ENCODE results near the gene KCNMB2. TPM values are rescaled to one million over a fixed set of nuclear protein-coding genes. Genes with fewer than 3 reads are reported as not detected.

Gene KCNMB2
- polyA plus RNA-seq, 3 donors = not detected

DNA sequence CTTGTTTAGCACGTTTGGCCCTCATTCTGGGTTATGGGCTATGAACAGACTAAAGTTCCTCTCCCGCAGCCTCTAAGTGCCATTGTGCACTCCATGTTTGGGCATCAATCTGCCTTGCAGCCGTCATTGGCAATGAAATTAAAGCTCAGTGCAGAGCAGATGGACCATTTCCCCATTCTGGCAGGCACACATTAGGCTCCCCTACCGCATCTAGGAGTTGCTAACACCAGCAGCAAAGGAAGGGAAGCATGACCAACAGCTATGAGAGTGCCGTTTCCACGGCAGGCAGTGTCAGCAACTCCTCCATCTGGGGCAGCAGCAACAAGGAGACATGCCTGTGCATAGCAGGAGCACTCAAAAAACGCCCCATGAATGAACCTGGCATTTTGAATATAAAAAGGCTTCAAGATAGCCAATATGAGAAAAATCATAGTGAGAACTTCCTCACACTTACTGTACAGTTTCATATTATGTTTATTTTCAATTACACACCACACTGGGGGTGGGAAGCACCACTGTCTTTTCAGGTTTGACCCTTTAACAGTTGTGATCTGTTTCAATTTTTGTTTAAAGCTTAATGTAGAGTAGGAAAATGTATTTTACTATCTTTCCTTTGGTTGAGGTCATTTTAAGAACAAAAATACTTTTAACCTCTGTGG, 218.7 kb downstream of the KCNMB2 start:
- no peaks in the 10 kb centered on the region for H3K79me2 ChIP-seq (ENCODE audit: insufficient read depth, low read length)
- no peaks in the 10 kb centered on the region for H3K4me1 Mint-ChIP-seq
- H3K27ac ChIP-seq (ENCODE audit: low read depth in 1 of 2, low read length in 2 of 2) = no peak overlapping the region
- H3K4me1 ChIP-seq (ENCODE audit: control insufficient read depth in 1 of 2, insufficient read depth in 2 of 2, low read length in 2 of 2) = no peaks in the 10 kb centered on the region
- H3K4me3 ChIP-seq (replicated peaks in 1 of 3; ENCODE audit: low read depth in 2 of 3, low read length in 3 of 3) = no peak overlapping the region
- H3K4me2 ChIP-seq (replicated peaks; ENCODE audit: extremely low read depth, low read length, poor library complexity, severe bottlenecking) = no peak overlapping the region
- peaks cover 0 to 3% of the 10 kb centered on the region in 2 donors for H3K9me3 ChIP-seq (replicated peaks in 1 of 2; ENCODE audit: control insufficient read depth in 1 of 2, insufficient read depth in 1 of 2, low read length in 2 of 2)
- intact Hi-C loops (cut with micrococcal nuclease) = no loop called here
- H3K4me3 Mint-ChIP-seq = no peak overlapping the region
- no peaks in the 10 kb centered on the region for H4K20me1 ChIP-seq (ENCODE audit: insufficient read depth, low read length)
- H3K36me3 Mint-ChIP-seq = no peaks in the 10 kb centered on the region
- no peaks in the 10 kb centered on the region for H3K36me3 ChIP-seq (replicated peaks in 1 of 2; ENCODE audit: control insufficient read depth in 1 of 2, insufficient read depth in 2 of 2, low read length in 2 of 2)
- TF ChIP-seq, protein P1, sequence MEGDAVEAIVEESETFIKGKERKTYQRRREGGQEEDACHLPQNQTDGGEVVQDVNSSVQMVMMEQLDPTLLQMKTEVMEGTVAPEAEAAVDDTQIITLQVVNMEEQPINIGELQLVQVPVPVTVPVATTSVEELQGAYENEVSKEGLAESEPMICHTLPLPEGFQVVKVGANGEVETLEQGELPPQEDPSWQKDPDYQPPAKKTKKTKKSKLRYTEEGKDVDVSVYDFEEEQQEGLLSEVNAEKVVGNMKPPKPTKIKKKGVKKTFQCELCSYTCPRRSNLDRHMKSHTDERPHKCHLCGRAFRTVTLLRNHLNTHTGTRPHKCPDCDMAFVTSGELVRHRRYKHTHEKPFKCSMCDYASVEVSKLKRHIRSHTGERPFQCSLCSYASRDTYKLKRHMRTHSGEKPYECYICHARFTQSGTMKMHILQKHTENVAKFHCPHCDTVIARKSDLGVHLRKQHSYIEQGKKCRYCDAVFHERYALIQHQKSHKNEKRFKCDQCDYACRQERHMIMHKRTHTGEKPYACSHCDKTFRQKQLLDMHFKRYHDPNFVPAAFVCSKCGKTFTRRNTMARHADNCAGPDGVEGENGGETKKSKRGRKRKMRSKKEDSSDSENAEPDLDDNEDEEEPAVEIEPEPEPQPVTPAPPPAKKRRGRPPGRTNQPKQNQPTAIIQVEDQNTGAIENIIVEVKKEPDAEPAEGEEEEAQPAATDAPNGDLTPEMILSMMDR (IDR thresholded peaks at IDR 0.05) = no peak
- H2AFZ ChIP-seq (ENCODE audit: insufficient read depth, low read depth, low read length, poor library complexity, severe bottlenecking) = no peak overlapping the region
- WGBS (ENCODE audit: insufficient coverage) = 75% methylated on average over 6 of the region's 7 CpGs
- no peak overlapping the region for H3K9ac ChIP-seq (ENCODE audit: insufficient read depth, low read length, poor library complexity, severe bottlenecking)
- H3K27me3 Mint-ChIP-seq (ENCODE audit: low read depth in 3 of 3) = no peaks in the 10 kb centered on the region
- no peak overlapping the region for H3K27ac Mint-ChIP-seq
- no peaks in the 10 kb centered on the region for H3K27me3 ChIP-seq (ENCODE audit: control insufficient read depth in 2 of 2, insufficient read depth in 2 of 2, low read length in 2 of 2)
- DNase-seq = no peak
- peaks cover 0 to 5% (median 2%) of the 10 kb centered on the region in 7 donors for H3K9me3 Mint-ChIP-seq

- H3K4me3 ChIP-seq (replicated peaks in 1 of 3; ENCODE audit: low read depth in 2 of 3, low read length in 3 of 3) = no peak overlapping the region
Measured at GRCh38 chr3:178761024-178761423, 224.8 kb downstream of the KCNMB2 start.

More at GRCh38 chr3:178761024-178761423, 224.8 kb downstream of the KCNMB2 start:
- no peaks in the 10 kb centered on the region for H3K9me3 ChIP-seq (replicated peaks in 1 of 2; ENCODE audit: control insufficient read depth in 1 of 2, insufficient read depth in 1 of 2, low read length in 2 of 2)
- H3K9me3 Mint-ChIP-seq = peaks cover 0 to 5% (median 1%) of the 10 kb centered on the region in 7 donors
- no peak overlapping the region for H3K4me3 Mint-ChIP-seq
- H3K27ac ChIP-seq (ENCODE audit: low read depth in 1 of 2, low read length in 2 of 2) = no peak overlapping the region
- DNase-seq = no peak
- H3K27me3 Mint-ChIP-seq (ENCODE audit: low read depth in 3 of 3) = peaks cover 0 to 4% (median 0%) of the 10 kb centered on the region in 3 donors
- H4K20me1 ChIP-seq (ENCODE audit: insufficient read depth, low read length) = no peaks in the 10 kb centered on the region
- H3K9ac ChIP-seq (ENCODE audit: insufficient read depth, low read length, poor library complexity, severe bottlenecking) = no peak overlapping the region
- H2AFZ ChIP-seq (ENCODE audit: insufficient read depth, low read depth, low read length, poor library complexity, severe bottlenecking) = no peak overlapping the region
- no peak overlapping the region for H3K27ac Mint-ChIP-seq
- WGBS (ENCODE audit: insufficient coverage) = 93% methylated on average over 2 of the region's 4 CpGs
- no peaks in the 10 kb centered on the region for H3K79me2 ChIP-seq (ENCODE audit: insufficient read depth, low read length)
- no peaks in the 10 kb centered on the region for H3K27me3 ChIP-seq (ENCODE audit: control insufficient read depth in 2 of 2, insufficient read depth in 2 of 2, low read length in 2 of 2)
- no peaks in the 10 kb centered on the region for H3K4me1 ChIP-seq (ENCODE audit: control insufficient read depth in 1 of 2, insufficient read depth in 2 of 2, low read length in 2 of 2)
- no peaks in the 10 kb centered on the region for H3K36me3 Mint-ChIP-seq
- no peaks in the 10 kb centered on the region for H3K4me1 Mint-ChIP-seq
- intact Hi-C loops (cut with micrococcal nuclease) = no loop called here
- no peaks in the 10 kb centered on the region for H3K36me3 ChIP-seq (replicated peaks in 1 of 2; ENCODE audit: control insufficient read depth in 1 of 2, insufficient read depth in 2 of 2, low read length in 2 of 2)
- H3K4me2 ChIP-seq (replicated peaks; ENCODE audit: extremely low read depth, low read length, poor library complexity, severe bottlenecking) = no peak overlapping the region
- TF ChIP-seq, protein P1 (IDR thresholded peaks at IDR 0.05) = no peak
